Activated naive CD4-positive, alpha-beta T cell treated with anti-CD3 and anti-CD28 coated beads, Interleukin-2, amount 50 U/mL, for 16 hours (primary cell): ENCODE results near the gene SLC16A11.
"Not testable (repeated sequence)": the region's sequence is repeated elsewhere in the genome, so short reads cannot be mapped to it uniquely, and the experiment has no call there.

ENCODE experiments used
- DNase-seq: peaks from one replicate; pipeline ENCODE4 v3.0.0-alpha.2; 2020

SLC16A11 gene

GRCh38 chr17:7058831-7059447 is 15.0 kb upstream of the SLC16A11 start:
- no peak for DNase-seq

DNA sequence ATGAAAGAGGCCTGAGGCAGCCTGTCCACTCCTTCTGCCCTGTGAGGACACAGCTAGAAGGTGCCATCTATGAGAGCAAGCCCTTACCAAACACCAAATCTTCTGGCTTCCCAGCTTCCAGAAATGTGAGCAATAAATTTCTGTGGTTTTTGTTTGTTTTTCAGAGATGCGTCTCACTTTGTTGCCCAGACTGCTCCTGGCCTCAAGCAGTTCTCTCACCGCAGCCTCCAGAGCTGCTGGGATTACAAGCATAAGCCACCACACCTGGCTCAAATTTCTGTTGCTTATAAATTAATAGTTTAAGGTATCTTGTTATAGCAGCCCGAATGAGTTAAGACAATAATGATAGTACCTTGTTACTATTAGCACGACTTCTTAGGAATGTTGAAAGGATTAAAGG is 12.5 kb upstream of the SLC16A11 start:
- DNase-seq = no peak

GRCh38 chr17:7050583-7050982 is 6.7 kb upstream of the SLC16A11 start:
- DNase-seq = not testable (repeated sequence)

DNA sequence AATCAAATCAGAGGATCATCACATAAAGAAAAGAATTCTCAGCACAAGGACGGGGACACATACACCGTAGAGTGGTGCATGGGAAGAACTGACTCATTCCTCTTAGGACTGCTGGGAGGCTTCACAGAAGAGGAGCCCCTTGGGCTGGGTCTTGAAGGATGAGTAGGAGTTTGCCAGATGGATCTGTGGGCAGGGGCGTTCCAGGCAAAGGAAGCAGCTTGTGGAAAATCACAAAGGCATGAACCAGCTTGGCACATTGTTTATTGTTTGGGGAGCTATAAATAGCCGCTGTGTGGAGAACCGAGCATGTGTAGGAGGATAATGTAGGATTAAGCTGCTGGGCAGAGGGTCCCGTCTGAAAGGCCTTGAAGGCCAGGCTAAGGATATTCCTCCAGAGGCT is 5.1 kb upstream of the SLC16A11 start:
- no peak for DNase-seq

- DNase-seq = no peak
Measured at GRCh38 chr17:7047566-7047965, 3.7 kb upstream of the SLC16A11 start.

GRCh38 chr17:7046725-7047397 is 3.0 kb upstream of the SLC16A11 start:
- DNase-seq = peak; percentile 67

DNA sequence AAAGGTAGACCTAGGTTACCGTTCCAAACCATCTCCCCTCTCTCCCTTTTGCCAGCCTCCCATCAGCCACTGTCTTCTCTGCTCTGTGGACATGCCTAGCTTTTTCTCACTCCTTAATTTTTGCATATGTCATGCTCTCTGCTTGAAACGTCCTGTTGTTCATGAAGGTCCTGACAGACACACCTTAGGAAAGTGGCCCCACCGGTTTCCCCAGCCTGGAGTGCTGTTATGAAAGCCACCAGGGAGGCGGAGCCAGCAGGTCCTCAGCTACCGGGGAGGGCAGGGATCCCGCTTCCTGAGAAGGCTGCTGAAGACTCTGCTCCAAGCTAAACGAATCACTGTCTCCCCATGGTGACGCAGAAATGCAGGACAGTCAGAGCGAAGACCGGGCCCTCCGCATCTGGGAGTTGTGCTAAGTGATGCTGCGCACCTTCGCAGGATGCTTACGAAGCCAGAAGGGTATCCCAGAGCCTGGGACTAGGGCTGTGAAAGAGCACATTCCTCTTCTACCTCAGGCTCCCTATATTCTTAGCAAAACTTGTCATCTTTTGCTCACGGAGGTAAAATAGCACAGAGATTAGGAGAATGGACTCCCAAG is 2.3 kb upstream of the SLC16A11 start:
- DNase-seq = no peak

- no peak for DNase-seq
Measured at GRCh38 chr17:7045492-7046126, 1.7 kb upstream of the SLC16A11 start.

- no peak for DNase-seq
Measured at GRCh38 chr17:7043182-7043496, 753 bp downstream of the SLC16A11 start.

DNA sequence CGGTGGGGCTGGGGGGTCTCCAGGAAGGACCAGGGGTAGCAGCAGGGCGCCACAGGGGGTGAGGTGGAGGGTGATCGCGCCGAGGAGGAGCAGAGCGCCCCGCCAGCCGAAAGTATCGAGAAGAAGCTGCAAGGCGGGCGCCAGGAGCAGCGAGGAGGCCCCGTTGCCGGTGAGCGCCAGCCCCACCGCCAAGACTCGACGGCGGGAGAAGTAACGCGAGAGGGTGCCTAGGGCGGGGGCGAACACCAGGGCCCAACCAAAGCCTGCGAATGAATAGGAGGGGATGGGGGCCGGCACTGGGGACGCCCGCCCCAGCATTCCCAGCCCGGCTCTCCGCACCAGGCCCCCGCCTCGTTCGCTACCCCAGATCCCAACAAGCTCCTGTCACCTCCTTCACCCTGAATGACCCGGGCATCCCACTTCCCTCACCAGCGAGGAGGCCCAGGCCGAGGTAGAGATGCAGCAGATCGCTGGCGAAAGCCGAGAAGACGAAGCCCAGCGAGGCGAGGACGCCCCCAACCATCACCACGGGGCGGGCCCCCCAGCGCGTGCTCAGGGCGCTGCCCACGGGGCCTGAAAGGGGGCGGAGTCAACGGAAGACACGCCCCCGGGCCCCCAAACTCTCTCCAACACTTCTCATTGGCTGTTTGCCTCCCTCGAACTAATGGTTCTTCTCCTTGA is 1.3 kb downstream of the SLC16A11 start:
- DNase-seq = peak; percentile 57

GRCh38 chr17:7041607-7042500 is 2.0 kb downstream of the SLC16A11 start:
- peak; percentile 48 for DNase-seq

DNA sequence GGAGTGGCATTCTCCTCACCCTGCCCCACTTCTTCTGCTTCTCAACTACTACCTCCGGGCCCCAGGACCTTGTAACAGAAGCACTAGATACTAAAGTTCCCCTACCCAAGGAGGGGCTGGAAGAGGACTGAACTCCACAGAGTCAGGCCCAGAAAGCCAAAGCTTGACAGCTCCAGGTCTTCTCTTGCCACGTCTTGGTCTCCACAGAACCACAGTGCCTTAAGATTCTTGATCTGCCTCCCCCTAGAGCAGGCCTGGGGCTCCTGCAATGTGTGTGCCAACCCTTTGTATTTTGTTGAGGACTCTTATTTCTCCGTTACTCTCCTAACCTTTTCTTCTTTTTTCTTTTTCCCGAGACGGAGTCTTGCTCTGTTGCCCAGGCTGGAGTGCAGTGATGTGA is 4.1 kb downstream of the SLC16A11 start:
- DNase-seq = no peak

GRCh38 chr17:7038025-7038862 is 5.6 kb downstream of the SLC16A11 start:
- DNase-seq = no peak

DNA sequence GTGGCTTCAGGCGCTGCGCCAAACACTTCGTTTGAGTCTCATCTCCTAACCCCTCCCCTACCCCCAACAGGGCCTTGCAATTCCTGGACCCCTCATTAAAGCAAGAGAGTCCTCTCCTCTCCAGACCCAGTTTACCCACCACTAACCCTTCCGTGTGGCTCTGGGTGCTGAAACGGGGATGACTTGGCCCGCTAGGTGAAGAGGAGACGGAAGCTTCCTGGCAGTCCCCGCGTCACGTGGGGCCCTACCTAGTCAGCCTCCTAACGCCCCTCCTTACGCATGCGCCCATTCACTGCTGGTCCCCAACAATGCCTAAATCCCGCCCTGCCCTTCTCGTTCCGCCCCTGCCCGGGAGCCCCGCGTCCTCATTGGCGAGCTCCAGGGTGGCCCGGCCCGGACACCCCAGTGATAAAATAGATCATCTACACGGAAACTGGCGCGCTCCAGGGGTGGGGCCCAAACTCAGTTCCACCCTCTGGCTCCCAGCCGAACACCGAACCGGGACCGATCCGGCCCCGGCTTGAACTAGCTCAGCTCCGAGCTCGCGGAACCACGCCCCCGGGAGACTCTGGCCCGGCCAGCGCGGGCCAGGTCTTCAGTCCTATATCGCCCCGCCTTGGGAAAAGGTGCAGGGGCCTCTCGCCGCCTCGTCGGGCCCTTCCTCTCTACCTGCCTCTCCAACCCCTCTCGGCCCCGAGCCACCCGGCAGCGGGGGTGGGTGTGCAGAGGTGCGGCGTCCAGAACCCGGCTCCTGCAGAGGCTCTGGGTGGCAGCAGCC is 8.1 kb downstream of the SLC16A11 start, which contains the start of gene SLC16A13:
TSS of gene SLC16A13 (plus strand) at position 425 of the 778 bp plus-strand sequence. CDS start 368 bp downstream, outside the sequence.
- DNase-seq = peak; percentile 99

DNA sequence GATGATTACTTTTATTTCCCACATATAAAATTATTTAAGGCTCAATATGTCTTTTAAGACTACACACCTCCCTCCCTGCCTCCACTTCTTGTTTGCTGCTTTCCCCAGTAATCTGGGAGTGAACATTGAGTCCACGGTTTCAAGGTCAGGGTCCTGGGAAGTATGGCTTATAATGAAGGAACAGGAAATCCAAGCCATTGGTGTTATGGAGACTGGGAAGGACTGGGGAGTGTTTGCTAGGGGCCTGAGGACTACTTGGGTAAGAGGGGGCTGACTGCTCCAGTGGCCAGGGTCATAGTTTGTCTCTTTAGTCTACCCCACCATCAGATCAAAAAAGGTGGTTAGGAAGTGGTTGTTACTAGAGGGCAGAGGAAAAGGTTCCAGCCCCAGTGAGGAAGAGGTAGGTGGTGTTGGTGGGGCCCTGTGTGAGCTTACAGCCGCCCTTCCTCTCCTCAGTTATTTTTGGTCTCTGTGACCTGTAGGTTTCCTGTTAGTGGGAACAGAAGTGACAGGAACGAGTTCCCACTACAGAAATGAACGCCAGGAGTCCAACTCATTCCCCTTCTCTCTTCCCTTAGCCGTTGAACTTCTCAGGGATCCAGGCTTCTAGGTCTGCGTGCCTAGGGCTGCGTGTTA is 8.8 kb downstream of the SLC16A11 start:
- peak; percentile 37 for DNase-seq

- peak; percentile 59 for DNase-seq
Measured at GRCh38 chr17:7029659-7030058, 14.2 kb downstream of the SLC16A11 start.

GRCh38 chr17:7029096-7029495 is 14.8 kb downstream of the SLC16A11 start:
- no peak for DNase-seq

DNA sequence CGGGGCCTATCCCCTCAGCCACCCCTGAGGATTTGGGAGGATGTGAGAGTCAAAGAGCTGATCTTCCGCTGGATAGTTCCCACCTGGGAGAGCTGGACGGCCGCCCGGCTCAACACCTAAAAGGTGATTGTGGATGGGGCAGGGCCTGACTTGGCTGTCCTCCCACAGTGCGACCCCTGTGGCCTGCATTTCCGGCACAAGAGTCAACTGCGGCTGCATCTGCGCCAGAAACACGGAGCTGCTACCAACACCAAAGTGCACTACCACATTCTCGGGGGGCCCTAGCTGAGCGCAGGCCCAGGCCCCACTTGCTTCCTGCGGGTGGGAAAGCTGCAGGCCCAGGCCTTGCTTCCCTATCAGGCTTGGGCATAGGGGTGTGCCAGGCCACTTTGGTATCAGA is 16.6 kb downstream of the SLC16A11 start:
- no peak for DNase-seq

- DNase-seq = no peak
Measured at GRCh38 chr17:7026471-7027115, 17.3 kb downstream of the SLC16A11 start.
